Middle frontal gyrus (tissue), 1 donor: ENCODE data around the gene NHSL2.
"Not testable (repeated sequence)": the region's sequence is repeated elsewhere in the genome, so short reads cannot be mapped to it uniquely, and the experiment has no call there.

Experiments
- DNase-seq: peaks from one replicate; pipeline ENCODE4 v3.0.0-alpha.2; 2015; ENCODE audit warnings: low spot score; ENCODE audit errors: extremely low spot score

NHSL2 gene

GRCh38 chrX:71922686-71923085, 12.0 kb downstream of the NHSL2 start:
- no peak for DNase-seq

DNA sequence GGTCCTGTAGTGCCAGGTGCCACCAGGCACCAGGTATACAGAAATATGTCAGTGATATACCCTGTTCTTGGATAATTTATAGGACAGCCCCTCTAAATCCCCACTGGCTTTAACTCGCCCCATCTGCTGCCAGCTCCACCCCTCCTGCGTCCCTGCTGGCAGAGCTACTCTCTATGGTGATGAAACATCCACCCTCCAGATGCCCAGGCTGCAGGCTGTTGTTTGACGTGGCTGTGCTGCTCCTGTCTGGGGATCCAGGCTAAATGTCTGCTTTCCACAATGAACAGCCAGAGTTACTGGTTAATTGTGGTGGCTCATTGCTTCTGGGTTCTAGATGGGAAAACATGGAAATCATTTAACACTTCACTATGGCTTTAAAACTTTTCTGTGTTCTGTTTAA, 12.9 kb downstream of the NHSL2 start:
- no peak for DNase-seq

GRCh38 chrX:71927040-71927439, 16.4 kb downstream of the NHSL2 start:
- no peak for DNase-seq

DNA sequence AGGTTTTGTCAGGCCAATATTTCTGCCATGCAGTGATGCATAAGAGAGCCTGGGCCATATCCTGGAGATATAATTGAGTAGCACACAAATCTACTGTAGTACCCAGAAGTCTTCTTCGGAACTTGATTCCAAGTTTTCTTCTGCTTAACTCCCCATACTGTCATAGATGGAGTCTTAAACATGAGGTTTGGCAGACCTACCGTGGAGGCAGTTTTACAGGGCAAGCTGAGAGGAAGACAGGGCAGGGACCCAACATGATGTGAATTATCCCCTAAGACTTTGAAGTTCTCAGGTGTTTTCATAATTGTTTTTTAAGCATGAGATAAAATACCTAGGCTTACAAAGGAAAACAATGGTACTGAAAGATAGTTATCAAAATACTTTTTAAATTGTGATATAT, 18.2 kb downstream of the NHSL2 start:
- no peak for DNase-seq

- no peak for DNase-seq
Observed at GRCh38 chrX:71930298-71930697, 19.7 kb downstream of the NHSL2 start.

- DNase-seq: no peak
Observed at GRCh38 chrX:71935476-71935875, 24.8 kb downstream of the NHSL2 start.

GRCh38 chrX:71936632-71937031, 26.0 kb downstream of the NHSL2 start:
- no peak for DNase-seq

GRCh38 chrX:71938371-71938770, 27.7 kb downstream of the NHSL2 start:
- DNase-seq: no peak

DNA sequence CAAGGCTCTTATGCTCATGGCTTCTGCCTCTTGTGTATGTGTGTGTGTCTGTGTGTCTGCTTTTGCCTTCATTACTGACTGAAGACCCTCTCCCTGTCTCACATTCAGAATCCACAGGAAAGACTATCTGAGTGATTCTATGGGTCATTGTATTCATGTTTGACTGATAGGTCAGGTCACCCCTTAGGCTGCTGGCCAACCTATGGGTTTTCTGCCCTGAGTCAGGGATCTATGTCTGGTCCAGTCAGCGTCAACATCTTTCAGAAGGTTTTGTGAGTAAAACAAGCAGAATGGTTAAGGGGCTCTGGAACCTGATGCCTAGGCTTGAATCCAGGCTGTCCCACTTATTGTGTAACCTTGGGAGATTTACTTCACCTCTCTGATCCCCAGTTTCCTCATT, 30.5 kb downstream of the NHSL2 start:
- DNase-seq: no peak

- DNase-seq: no peak
Observed at GRCh38 chrX:71941776-71942175, 31.1 kb downstream of the NHSL2 start.

- no peak for DNase-seq
Observed at GRCh38 chrX:71944369-71944768, 33.7 kb downstream of the NHSL2 start.

- DNase-seq: no peak
Observed at GRCh38 chrX:71945237-71945805, 34.7 kb downstream of the NHSL2 start.

DNA sequence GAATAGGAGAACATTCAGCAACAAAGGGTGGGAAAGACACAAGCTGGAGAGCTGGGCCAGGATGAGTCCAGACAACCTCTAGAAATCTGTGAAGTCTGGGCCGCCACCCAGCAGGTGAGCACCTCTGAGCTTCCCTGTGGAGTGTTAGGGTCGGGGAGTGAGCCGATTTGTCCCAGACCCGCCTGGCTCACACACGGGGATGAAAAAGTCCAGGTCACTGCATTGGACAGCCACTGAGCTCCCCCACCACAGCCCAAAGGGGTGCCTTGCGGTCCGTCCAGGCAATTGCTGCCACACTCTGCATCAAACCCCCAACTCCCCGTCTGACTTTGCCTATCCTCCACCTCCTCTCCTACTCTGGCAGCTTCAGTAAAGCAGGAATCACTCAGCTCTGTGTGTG, 38.7 kb downstream of the NHSL2 start:
- no peak for DNase-seq

DNA sequence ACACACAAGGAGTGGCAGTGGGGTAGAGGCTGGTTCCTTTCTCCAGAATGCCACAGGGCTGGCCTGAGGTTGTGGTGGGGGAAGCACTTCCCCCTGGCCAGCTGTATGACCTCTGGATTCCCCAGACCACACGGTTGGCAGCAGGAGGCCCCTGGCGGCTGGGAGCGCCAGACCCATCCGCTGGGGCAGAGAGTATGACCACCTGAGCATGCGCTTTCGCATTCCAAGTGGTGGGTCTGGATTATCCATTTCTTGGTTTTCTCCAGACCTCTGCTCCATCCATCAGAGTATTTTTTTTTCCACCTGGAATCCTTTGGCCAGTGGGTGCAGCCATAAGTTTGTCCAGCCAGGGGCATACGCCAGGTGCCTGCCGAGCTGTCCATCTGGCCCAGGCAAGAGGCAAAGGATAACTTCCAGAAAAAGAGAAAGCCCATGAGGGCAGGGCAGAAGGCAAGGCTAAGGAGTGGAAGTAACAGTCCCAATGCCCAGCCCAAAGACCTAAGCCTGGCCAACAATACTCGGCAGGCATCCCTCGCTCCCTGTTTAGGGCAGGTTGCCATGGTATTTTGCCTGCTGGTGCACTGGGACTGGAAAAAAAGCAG, 39.3 kb downstream of the NHSL2 start:
- no peak for DNase-seq

- DNase-seq: no peak
Observed at GRCh38 chrX:71953391-71953790, 42.7 kb downstream of the NHSL2 start.

DNA sequence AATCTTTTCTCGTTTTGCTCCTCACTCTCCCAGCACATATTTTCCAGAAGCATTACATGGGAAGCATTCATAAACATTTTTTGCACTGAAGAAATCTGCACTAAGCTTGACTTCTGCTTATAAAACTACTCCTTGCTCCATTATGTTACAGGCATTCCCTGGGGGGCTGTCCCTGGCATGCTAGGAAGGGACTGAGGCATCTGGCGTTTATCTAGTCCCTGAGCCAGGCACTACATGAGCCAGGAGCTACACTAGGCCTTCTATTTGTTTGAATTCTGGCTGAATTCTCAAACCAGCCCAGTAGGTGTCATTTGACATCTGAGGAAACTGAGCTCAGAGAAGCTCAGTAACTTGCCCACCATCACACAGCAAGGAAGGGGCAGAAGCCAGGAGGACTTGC, 43.3 kb downstream of the NHSL2 start:
- no peak for DNase-seq

GRCh38 chrX:71954458-71954857, 43.8 kb downstream of the NHSL2 start:
- DNase-seq: no peak

GRCh38 chrX:71955530-71956120, 45.0 kb downstream of the NHSL2 start:
- no peak for DNase-seq

DNA sequence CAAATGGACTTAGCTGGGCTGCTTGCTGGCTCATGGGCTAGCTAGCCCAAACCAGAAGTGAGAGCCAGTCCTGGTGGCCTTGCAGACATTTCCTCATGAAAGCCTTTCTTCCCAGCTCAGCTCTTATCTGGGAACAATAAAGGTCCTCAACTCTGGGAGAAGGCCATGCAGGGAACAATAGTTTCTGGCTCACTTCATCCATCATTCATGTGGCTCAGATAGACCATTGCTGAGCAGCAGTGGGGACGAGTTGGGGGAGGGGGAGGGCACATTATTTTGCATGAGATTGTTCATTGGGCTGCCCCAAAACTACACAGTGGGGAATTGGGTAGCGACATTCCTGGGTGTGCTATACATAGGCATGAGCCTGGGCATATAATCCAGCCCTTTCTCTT, 47.6 kb downstream of the NHSL2 start:
- DNase-seq: no peak

GRCh38 chrX:71964184-71964583, 53.5 kb downstream of the NHSL2 start:
- DNase-seq: not testable (repeated sequence)

DNA sequence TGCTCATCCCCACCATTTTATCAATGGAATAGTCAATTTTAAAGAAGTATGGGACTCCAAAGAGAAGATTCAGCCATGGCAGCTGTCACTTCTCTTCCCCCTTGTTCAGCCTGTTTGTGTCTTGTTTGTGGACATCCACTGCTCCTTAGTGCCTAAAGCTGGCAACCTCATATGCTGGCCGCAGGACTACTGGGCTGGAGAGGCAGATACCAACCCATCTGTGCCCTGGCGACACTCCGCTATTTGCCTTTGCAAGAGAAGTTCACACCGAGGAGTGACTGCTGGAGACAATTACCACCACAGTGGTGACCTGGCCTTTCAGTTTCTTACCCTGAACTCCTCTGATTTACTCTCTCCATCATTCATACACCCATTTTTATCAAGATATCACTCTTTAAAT, 64.3 kb downstream of the NHSL2 start:
- DNase-seq: no peak

GRCh38 chrX:71976753-71977152, 66.1 kb downstream of the NHSL2 start:
- DNase-seq: no peak

GRCh38 chrX:71978164-71978563, 67.5 kb downstream of the NHSL2 start:
- DNase-seq: no peak
